Lower lobe of right lung (tissue), 2 donors: Measurements from ENCODE around the gene TNFSF13. TPM values are rescaled to one million over a fixed set of nuclear protein-coding genes. Genes with fewer than 3 reads are reported as not detected.
A peak's percentile ranks its signal among the peaks of the same experiment; 100 is the strongest.

ENCODE experiments used
- ATAC-seq, 2 donors: fragments of 200-7000 bp; cut with Tn5 transposase; one replicate each; pipeline ENCODE4 v1.9.1; 2020 to 2022; ENCODE audit warnings: mild to moderate bottlenecking in 2 of 2, moderate library complexity in 2 of 2
- DNase-seq: peaks from one replicate; pipeline ENCODE4 v3.0.0-alpha.2; 2020
- H3K27ac ChIP-seq: fragments of 200-600 bp; one replicate; pipeline ENCODE4 v1.8.0; 2022
- H3K27me3 ChIP-seq: fragments of 200-600 bp; one replicate; pipeline ENCODE4 v1.8.0; 2022; ENCODE audit warnings: low read depth
- H3K36me3 ChIP-seq: fragments of 200-600 bp; one replicate; pipeline ENCODE4 v1.8.0; 2022; ENCODE audit warnings: mild to moderate bottlenecking
- H3K4me1 ChIP-seq: fragments of 200-600 bp; one replicate; pipeline ENCODE4 v1.8.0; 2022
- H3K4me3 ChIP-seq: fragments of 200-600 bp; one replicate; pipeline ENCODE4 v1.8.0; 2022; ENCODE audit warnings: mild to moderate bottlenecking
- H3K9me3 ChIP-seq: fragments of 200-600 bp; one replicate; pipeline ENCODE4 v1.8.0; 2022
- intact Hi-C: fragments of 100-400 bp; cut with DNase I; formaldehyde crosslinking; loops from one replicate; pipeline ENCODE4 v1.11.0; 2022
- long read RNA-seq: library from polyadenylated mRNA; unstranded; transcript quantifications from one replicate; pipeline ENCODE4 v2.0.0, GENCODE V29; 2021
- total RNA-seq: library from RNA; stranded (reverse); fragmentation: NEBNext Ultra II Directional; extraction: Animal tissue kit (Norgen Biotek cat#: 25700); gene quantifications from one replicate; pipeline ENCODE4 v1.2.1, GENCODE V29; 2021
- TF ChIP-seq, protein P1 (sequence below): fragments of 200-600 bp; IDR thresholded peaks from one replicate; pipeline ENCODE4 v1.8.0; 2022; ENCODE audit warnings: antibody characterized with exemption, mild to moderate bottlenecking
- donor health status: DM: no; HTN: yes; CAD: no; lungs with severe emphysema.

Gene TNFSF13, protein sequence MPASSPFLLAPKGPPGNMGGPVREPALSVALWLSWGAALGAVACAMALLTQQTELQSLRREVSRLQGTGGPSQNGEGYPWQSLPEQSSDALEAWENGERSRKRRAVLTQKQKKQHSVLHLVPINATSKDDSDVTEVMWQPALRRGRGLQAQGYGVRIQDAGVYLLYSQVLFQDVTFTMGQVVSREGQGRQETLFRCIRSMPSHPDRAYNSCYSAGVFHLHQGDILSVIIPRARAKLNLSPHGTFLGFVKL
- 161 TPM for total RNA-seq
- long read RNA-seq, transcript TNFSF13-205 (7 exons, 1,593 nt) = minor isoform, 8 of 201 reads
- long read RNA-seq, transcript TNFSF13-201 (6 exons, 1,971 nt) = major isoform, 116 of 201 reads
- long read RNA-seq, partial matches to known transcripts = 15 of 201 reads
- long read RNA-seq, other reads (novel, unspliced or antisense) = 60 of 201 reads

DNA sequence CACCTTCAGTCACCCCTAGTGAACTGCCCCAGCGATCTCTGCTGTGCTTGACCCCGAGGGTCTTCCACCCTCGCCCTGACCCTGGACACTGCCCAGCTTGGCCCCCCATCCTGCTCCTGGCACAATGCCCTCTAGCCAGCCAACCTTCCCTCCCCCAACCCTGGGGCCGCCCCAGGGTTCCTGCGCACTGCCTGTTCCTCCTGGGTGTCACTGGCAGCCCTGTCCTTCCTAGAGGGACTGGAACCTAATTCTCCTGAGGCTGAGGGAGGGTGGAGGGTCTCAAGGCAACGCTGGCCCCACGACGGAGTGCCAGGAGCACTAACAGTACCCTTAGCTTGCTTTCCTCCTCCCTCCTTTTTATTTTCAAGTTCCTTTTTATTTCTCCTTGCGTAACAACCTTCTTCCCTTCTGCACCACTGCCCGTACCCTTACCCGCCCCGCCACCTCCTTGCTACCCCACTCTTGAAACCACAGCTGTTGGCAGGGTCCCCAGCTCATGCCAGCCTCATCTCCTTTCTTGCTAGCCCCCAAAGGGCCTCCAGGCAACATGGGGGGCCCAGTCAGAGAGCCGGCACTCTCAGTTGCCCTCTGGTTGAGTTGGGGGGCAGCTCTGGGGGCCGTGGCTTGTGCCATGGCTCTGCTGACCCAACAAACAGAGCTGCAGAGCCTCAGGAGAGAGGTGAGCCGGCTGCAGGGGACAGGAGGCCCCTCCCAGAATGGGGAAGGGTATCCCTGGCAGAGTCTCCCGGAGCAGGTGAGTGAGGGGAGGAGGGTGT, at the start of gene TNFSF13:
TSS of gene TNFSF13 (plus strand) at position 207 of the 776 bp plus-strand sequence. CDS start at position 497, 290 bp downstream.
- H3K4me3 ChIP-seq = peak within 1 kb of the TSS; percentile 94
- ATAC-seq (peak; percentile 31 to 33), DNase-seq (peak; percentile 79)
- H3K27me3 ChIP-seq = no peaks in the 10 kb centered on the region
- H3K36me3 ChIP-seq = peaks cover 15% of the 10 kb centered on the region
- peak within 1 kb of the TSS; percentile 95 for H3K27ac ChIP-seq
- peaks cover 66% of the 10 kb centered on the region for H3K4me1 ChIP-seq
- TF ChIP-seq, protein P1, sequence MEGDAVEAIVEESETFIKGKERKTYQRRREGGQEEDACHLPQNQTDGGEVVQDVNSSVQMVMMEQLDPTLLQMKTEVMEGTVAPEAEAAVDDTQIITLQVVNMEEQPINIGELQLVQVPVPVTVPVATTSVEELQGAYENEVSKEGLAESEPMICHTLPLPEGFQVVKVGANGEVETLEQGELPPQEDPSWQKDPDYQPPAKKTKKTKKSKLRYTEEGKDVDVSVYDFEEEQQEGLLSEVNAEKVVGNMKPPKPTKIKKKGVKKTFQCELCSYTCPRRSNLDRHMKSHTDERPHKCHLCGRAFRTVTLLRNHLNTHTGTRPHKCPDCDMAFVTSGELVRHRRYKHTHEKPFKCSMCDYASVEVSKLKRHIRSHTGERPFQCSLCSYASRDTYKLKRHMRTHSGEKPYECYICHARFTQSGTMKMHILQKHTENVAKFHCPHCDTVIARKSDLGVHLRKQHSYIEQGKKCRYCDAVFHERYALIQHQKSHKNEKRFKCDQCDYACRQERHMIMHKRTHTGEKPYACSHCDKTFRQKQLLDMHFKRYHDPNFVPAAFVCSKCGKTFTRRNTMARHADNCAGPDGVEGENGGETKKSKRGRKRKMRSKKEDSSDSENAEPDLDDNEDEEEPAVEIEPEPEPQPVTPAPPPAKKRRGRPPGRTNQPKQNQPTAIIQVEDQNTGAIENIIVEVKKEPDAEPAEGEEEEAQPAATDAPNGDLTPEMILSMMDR = no peak
- H3K9me3 ChIP-seq = no peaks in the 10 kb centered on the region
- intact Hi-C loops = no loop called here

DNA sequence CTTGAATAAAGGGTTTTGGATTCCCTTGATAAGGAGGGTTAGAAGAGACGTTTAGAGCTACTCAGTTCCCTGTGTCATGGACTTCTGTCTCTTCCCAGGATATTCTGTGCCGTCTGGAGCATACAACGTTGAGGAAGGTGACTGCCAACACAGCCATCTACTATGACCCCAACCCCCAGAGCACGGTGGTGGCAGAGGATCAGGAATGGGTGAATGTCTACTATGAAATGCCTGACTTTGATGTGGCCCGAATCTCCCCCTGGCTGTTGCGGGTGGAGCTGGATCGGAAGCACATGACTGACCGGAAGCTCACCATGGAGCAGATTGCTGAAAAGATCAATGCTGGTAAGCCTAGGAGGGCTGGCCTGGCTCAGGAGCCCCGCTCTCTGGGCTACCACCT, 49.7 kb upstream of the TNFSF13 start:
- peaks cover 100% of the 10 kb centered on the region for H3K36me3 ChIP-seq
- H3K4me3 ChIP-seq = no peak overlapping the region
- H3K27me3 ChIP-seq = no peaks in the 10 kb centered on the region
- ATAC-seq (no peak), DNase-seq (no peak)
- TF ChIP-seq, protein P1 = no peak
- no peaks in the 10 kb centered on the region for H3K9me3 ChIP-seq
- no peaks in the 10 kb centered on the region for H3K4me1 ChIP-seq
- no peak overlapping the region for H3K27ac ChIP-seq
- intact Hi-C loops = no loop called here

DNA sequence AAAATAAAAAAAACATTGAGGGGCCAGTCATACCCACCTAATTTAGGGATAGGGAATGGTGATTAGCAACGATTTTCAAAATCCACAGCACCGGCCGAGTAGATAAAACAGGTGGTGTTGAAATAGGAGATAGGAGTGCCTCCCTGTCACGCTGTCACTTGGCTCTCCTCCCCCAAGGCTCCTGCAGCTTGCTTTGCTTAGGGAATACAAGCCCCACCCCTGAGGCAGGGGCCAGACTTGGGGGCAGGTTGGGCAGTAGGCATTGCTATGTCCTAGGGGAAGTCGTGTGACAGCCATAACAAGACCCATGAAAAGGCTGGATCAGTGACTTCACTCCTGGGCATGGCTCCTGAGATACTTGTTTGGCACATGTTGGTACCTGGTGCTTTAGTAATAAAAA, 48.6 kb upstream of the TNFSF13 start:
- DNase-seq (no peak), ATAC-seq (no peak)
- peaks cover 96% of the 10 kb centered on the region for H3K36me3 ChIP-seq
- TF ChIP-seq, protein P1 = no peak
- peaks cover 1% of the 10 kb centered on the region for H3K4me1 ChIP-seq
- H3K27ac ChIP-seq = no peak overlapping the region
- H3K4me3 ChIP-seq = no peak overlapping the region
- intact Hi-C loops = no loop called here
- H3K27me3 ChIP-seq = no peaks in the 10 kb centered on the region
- no peaks in the 10 kb centered on the region for H3K9me3 ChIP-seq

DNA sequence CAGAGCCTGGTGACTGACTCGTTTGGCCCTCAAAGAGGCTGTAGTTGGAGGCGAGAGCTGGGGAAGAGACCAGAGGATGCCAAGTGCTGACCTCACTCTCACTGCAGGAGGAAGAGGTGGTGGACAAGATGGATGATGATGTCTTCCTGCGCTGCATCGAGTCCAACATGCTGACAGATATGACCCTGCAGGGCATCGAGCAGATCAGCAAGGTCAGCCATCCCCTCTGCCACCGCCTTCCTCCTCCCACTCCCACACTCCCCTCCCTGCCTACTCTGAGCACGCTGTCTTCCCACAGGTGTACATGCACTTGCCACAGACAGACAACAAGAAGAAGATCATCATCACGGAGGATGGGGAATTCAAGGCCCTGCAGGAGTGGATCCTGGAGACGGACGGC, 47.4 kb upstream of the TNFSF13 start:
- DNase-seq = no peak

DNA sequence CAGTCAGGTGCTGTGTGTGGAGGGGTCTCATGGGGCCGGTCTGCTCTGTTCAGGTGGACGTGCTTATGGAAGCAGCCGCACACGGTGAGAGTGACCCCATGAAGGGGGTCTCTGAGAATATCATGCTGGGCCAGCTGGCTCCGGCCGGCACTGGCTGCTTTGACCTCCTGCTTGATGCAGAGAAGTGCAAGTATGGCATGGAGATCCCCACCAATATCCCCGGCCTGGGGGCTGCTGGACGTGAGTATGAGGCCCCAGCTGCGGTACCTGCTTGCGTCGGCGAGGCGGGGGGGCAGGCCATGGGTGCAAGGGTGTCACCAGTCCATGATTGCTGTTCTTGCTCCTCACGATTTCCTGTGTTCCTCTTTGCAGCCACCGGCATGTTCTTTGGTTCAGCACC, 46.4 kb upstream of the TNFSF13 start:
- H3K36me3 ChIP-seq = peaks cover 74% of the 10 kb centered on the region
- ATAC-seq = no peak

More for the DNA sequence above, 47.4 kb upstream of the TNFSF13 start:
- H3K36me3 ChIP-seq = peaks cover 84% of the 10 kb centered on the region
- H3K4me3 ChIP-seq = no peak overlapping the region
- no peak for ATAC-seq
- no peaks in the 10 kb centered on the region for H3K9me3 ChIP-seq
- TF ChIP-seq, protein P1 = no peak
- H3K27ac ChIP-seq = no peak overlapping the region
- peaks cover 10% of the 10 kb centered on the region for H3K4me1 ChIP-seq
- no peaks in the 10 kb centered on the region for H3K27me3 ChIP-seq
- intact Hi-C loops = no loop called here

More for the DNA sequence above, 46.4 kb upstream of the TNFSF13 start:
- DNase-seq = no peak
- TF ChIP-seq, protein P1 = no peak
- no peak overlapping the region for H3K27ac ChIP-seq
- H3K9me3 ChIP-seq = no peaks in the 10 kb centered on the region
- H3K27me3 ChIP-seq = no peaks in the 10 kb centered on the region
- peaks cover 10% of the 10 kb centered on the region for H3K4me1 ChIP-seq
- no peak overlapping the region for H3K4me3 ChIP-seq
- intact Hi-C loops = no loop called here
